Ramos (cell line): Measurements from ENCODE around the gene RAET1L.
"Not testable (repeated sequence)": the region's sequence is repeated elsewhere in the genome, so short reads cannot be mapped to it uniquely, and the experiment has no call there.

ENCODE experiments used
- in situ Hi-C: fragments of 300-500 bp; cut with MboI; formaldehyde crosslinking; loops from one replicate; pipeline ENCODE4 v1.14.3; 2022; ENCODE audit warnings: low sequenced_read_pairs; ENCODE audit not compliant: unreplicated experiment

Gene RAET1L, protein sequence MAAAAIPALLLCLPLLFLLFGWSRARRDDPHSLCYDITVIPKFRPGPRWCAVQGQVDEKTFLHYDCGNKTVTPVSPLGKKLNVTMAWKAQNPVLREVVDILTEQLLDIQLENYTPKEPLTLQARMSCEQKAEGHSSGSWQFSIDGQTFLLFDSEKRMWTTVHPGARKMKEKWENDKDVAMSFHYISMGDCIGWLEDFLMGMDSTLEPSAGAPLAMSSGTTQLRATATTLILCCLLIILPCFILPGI

DNA sequence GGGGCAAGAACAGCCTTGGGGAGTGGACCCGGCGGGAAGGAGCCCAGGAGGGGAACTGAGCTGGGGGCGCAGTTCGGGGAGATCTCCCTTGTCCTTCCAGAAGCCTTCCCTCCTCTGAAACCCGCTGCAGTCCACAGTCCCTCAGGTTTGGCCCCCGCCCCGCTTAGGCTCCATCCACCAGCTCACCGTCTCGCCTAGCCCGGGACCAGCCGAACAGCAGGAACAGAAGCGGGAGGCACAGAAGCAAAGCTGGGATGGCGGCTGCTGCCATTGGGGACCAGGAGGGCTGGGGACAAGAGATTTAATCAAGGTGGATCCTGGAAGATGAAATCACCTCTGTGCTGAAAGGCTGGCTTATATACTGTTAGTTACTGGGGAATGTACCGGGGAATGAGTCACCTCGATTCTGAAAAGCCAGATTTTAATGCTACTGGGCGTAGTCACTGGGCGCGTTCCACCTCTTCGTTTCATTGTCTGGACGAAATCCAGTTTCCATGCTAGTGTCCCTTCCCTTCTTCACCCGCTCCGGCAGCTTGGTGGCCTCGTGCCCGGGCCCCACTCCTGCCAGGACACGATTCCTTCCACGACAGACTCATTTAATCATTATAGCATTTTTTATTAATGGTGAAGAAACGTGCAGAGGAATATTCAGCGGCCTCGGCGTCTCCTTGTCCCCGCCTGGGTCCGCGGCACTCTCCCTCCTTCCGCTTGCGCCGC is at the start of gene RAET1L:
RAET1L (minus strand) TSS at position 332 of the 717 bp plus-strand sequence; CDS start at position 271, 61 bp downstream.
- in situ Hi-C loops: no loop called here

DNA sequence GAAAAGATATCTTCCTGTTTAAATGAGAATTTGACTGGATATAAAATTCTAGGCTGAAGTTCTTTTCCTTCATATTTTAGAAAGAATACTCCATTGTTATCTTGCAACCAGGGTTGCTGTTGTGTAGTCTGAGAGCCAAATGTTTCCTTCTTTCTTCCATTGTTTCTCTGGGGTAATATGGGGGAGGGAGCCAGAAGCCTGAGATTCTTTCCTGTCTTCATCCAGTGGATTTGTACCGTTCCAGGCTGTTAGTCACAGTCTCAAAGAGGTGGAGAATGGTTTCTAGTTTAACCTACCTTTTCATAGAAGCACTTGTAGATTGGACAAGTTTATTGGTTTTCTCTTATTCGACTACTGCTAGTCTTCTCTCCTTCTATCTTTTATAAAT is 49.7 kb upstream of the RAET1L start:
- in situ Hi-C loops: no loop called here

DNA sequence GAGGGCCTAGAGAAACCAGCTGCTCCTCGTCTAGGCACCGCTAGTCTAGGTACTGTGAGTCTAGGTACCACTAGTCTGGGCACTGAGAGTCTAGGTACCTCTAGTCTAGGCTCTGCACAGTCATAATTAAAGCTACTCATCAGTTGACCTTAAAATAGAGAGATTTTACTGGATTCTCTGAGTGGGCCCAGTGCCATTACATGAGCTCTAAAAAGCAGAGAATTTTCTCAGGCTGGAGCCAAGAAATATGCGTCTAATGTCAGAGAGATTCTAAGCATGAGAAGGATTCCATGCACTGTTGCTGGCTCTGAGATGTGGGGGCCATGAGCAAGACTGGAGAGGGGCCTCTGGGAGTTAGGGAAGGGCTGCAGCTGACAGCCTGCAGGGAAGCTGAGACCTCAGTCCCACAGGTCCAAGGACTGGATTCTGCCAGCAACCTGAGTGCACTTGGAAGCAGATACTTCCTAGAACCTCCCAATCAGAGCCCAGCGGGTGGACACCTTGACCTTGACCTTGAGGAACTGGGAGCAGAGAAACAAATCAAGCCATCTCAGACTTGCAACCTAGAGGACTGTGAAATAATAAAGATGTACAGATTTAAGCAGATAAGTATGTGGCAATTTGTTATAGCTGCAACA is 49.2 kb upstream of the RAET1L start:
- in situ Hi-C loops: loop anchor here (5.0 kb wide), 1 partner anchor 263 kb away; no protein-coding TSS in a partner anchor

DNA sequence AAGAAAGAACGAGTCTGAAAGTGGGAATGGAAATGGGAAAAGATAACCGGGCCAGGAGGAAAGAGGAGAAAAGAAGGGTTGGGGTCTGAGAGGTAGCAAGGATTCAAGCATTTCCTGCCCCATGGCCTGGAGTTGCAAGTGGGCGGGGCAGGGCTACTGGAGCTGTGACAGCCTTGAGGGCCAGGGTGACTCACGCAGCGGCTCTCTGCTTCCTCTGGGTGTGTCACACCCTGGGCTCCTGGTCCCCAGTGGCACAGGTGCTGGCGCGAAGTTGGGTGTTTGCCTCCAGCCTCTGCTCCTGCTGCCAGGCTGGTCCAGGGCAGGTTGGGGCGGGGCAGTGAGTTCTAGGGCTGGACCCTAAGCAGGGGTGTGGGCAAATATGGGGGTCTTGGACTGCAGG is 46.9 kb upstream of the RAET1L start:
- in situ Hi-C loops: loop anchor here (5.0 kb wide), 1 partner anchor 265 kb away; no protein-coding TSS in a partner anchor

DNA sequence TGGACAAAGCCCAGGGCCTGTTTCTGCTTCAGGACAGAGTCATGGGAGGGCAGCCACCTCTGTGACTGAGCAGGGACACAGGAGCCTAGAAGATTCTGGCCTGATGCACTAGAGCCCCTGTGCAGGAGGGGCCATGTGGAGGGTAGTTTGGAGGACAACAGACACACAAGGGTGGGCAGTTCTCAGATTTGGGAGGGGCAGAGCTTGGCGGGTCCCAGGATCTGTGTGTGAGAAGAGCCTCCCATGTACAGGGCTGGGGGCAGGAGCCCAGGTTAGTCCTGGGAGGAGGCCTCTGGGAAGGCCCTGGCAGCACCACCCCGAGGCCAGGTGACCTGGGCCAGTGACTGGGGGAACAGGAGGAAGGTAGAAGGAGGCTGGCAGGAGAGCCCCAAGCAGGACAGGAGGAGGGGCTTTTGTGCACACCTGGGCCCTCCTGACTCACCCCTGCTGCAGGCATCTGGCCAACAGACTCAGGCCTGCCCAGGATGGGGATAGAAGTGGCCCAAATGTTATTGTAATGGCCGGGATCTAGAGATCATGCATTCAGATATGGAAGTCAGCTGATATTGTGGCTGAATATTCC is 45.0 kb upstream of the RAET1L start:
- in situ Hi-C loops: loop anchor here (5.0 kb wide), 1 partner anchor 267 kb away; no protein-coding TSS in a partner anchor

DNA sequence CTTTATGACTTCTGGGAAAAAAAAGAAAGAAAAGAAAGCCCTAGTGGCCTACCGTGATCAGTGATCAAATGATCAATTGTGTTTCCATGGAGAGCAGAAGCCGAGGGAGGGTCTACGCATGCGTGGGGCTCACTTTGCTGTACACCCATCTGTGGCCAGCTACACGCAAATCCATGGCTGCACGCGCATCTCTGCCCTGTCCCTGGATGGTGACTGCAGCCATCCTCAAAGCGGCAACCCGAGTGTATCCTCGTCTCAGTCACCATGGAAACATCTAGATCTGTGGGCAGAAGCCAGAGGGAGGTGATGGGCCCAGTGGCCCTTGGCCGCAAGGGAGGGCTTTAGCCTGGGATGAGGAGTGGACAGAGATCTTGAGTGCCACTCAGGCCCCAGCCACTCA is 44.4 kb upstream of the RAET1L start:
- in situ Hi-C loops: loop anchor here (5.0 kb wide), 1 partner anchor 268 kb away; no protein-coding TSS in a partner anchor

DNA sequence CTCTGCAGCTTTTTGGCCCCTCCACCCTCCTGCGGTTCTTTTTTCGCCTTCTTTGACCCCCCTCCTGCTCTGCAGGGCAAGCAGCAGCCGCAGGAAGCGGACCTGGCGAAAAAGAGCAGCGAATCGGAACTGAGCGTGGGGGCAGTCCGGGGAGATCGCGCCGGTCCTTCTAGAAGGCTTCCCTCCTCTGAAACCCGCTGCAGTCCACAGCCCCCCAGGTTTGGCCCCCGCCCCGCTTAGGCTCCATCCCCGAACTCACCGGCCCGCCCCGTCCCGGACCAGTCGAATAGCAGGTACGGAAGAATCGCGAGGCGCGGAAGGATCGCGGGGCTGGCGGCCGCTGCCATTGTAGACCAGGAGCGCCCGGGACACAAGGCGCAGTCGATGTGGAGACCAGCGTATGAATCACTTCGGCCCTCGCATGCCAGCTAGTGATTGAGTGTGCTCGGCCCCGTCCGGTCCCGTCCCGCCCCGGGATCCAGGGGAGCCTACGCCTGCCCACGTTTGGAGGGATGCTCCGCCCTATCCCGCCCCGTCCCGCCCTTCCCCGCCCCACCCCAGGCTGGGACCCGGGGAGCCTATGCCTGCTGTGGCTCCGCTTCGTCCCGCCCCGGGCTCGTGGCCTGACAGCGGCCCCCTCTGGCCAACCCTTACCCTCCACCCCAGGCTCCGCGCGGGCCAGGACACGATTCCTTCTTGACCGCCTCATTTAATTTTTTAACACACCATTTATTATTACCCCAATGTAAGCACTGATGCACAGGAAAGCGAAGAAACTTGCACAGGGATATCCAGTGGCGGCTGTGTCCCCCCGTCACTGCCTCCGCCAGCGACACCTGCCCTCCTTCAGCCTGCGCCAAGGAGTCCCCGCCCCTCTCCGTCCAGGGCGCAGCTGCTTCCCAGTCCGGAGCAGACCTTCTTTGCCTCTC is 43.7 kb upstream of the RAET1L start, which contains the start of gene ULBP3:
ULBP3 (minus strand) TSS at position 402 of the 929 bp plus-strand sequence; CDS start at position 347, 55 bp downstream.
- in situ Hi-C loops: no loop called here

DNA sequence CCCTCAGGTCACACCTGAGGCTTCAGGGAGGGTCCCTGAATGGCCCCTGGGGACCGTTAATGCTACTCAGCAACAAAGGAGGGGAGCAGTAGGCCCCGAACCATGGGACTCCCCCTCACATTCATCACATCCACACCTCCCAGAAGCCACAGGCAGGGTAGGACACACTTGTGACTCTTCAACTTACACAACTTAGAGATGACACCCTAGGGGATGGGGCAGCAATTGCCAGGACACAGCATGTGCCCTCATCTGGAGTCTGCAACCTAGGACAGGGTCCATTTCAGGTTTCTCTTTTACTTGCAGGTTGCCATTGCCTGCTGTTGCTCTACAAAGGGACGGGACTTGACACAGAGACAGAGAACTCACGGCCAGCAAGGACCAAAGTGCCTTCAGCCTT is 42.8 kb upstream of the RAET1L start:
- in situ Hi-C loops: no loop called here

DNA sequence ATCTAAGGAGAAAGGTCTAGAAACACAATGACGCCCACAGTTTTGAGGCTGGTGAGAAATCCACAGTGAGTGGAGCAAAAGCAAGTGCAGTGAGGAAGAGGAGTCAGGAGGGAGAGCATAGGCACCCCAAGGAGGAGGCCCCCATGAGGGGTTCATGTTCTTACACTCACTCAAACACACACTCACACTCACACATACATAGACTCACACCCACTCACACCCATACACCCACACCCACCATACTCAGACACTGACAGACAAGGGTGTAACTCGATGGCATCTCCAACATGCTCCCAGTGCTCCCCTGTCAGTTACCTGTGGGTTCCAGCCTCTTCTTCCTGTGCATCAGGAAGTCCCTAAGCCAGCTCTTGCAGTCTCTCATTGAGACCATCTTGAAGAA is 39.8 kb upstream of the RAET1L start:
- in situ Hi-C loops: no loop called here

DNA sequence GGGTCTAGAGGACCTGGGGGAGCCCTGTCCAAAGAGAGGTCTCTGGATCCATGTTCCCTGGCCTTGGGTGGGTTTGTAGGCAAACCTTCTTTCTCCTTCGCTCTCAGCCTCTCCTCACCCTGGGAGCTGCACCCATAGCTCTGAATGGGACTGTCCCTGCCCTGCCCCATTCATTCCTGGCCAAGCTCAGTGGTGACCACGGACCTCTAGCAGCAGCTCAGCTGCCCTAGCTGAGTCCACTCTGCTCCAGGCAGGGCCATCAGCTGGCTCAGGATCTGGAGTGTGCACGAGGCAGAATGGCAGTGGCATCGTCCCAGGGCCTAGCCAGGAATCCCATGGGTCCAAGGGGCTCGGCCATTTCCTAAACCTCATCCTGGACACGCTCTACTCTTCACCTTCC is 38.3 kb upstream of the RAET1L start:
- in situ Hi-C loops: no loop called here

DNA sequence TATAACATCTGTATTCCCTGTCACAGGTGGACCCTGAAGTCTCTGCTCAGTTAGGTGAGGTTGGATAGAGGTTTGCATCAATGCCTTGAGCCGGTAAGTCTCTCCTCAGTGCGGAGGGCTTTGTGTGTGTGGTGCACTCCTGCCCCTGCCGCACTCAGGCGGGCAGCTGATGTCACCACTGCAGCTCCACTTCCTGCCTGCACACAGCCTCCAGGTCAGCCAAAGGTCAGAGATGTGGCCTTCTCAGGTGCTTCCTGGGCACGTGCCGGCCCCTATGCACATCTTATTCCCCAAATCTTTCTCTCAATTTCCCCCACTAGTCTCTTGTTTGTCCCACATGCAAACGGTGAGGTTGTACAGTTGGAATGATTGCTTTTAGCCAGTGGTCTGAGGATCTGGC is 34.6 kb upstream of the RAET1L start:
- in situ Hi-C loops: not testable (repeated sequence)

DNA sequence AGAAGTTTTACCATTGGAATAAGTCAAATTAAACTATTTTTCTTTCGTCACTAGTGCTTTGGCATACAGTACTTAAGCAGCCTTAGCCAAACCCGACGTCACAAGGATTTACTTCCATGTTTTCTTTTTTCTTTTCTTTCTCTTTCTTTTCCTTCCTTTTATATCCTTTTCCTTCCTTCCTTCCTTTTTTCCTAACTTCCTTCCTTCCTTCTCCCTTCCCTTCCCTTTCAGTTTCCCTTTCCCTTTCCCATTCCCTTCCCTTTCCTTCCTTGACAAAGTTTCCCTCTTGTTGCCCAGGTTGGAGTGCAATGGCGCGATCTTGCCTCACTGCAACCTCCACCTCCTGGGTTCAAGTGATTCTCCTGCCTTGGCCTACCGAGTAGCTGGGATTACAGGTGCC is 33.7 kb upstream of the RAET1L start:
- in situ Hi-C loops: no loop called here

DNA sequence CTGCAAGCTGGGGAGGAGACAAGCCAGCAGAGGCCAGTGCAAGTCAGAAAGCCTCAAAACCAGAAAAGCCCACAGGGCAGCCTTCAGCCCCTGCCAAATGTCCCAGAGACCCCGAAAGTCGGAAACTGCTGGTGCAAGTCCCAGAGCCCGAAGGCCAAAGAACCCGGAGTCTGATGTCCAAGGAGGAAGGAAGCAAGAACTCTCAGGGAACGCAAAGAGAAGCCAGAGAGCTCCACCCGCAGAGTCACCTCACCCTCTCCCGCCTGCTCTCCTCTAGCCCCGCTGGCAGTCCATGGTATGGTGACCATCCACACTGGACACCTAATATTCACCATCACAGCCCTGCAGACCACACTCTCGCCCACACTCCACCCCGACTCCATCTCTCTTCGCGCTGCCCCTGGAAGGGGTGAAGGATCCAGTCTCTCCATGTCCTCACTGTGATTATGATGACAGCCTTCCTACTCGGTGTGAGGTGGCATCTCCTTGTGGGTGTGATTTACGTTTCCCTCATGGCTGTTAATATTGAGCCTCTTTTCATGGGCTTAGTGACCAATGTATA is 33.0 kb upstream of the RAET1L start:
- in situ Hi-C loops: no loop called here

DNA sequence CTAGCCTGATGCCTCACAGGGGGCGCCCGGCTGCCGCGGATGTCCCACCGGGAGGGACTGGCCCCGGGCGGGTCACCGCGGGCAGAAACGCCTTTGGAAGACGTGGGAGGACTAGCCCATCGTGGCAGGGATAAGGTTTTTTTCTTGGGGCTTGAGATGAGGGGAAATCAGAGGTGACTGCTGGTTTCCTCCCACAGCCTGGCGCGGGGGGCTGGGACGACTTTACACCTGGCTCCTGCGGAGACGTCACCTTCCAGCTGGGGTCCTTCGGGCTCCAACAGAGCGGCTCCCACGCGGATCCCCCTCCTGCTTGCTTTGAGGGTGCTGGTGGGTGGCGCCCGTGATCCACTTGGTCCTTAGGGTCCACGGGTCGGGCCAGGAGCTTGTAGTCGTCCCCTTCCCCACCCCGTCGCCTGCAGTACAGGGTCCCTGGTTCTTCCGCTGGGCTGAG is 32.2 kb upstream of the RAET1L start:
- in situ Hi-C loops: no loop called here

DNA sequence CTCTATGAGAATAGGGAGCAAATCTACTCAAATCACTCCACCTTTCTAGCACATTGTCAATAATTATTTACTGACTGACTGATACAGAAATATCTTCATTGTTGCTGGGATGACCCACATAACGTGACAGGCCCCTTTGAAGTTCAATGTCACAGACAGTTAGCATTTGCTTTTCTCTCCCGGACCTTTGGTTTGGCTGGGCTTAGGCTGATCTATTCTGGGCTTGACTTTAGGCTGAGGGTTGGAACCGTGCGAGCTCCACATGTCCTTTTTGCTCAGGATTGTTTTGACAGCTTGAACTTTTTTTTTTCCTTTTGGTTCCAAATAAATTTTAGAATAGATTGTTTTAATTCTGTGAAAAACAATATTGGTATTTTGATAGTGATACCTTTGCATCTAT is 31.6 kb upstream of the RAET1L start:
- in situ Hi-C loops: no loop called here

DNA sequence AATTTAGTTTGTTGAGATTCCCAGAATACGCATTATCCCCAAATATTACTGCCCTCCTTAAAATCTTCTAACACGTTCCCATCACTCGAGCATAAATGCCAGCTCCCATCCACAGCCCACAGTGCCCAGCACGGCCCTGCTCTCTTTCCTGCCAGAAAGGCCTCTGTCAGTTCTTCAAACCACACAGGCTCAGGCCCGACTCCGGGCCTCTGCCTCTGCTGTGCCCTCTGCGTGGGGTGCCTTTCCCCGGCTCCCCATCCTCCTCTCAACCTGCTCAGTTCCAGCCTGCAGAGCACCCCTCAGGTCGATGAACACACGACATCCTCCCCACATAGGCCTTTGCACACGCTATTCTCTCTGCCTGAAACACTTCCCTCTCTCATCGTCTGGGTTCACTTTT is 30.8 kb upstream of the RAET1L start:
- in situ Hi-C loops: no loop called here

DNA sequence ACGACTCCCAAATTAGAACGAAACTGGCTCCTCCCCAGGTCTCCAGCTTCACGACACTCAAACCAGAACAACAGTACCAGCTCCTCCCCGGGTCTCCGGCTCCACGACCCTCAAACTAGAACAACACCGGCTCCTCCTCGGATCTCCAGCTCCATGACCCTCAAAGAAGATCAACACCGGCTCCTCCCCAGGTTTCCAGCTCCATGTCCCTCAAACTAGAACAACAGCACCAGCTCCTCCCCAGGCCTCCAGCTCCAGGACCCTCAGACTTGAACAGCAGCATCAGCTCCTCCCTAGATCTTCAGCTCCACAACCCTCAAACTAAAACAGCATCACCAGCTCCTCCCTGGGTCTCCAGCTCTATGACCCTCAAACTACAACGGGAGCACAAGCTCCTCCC is 29.8 kb upstream of the RAET1L start:
- in situ Hi-C loops: no loop called here

DNA sequence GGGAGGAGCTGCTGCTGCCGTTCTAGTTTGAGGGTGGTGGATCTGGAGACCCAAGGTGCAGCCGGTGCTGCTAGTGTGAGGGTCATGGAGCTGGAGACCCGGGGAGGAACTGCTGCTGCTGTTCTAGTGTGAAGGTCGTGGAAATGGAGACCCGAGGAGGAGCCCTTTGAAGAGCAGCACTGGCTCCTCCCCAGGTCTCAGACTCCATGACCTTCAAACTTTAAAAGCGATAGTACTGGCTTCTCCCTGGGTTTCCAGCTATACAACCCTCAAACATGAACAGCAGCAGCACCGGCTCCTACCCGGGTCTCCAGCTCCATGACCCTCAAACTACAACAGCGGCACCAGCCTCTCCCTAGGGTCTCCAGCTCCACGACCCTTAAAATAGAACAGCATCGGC is 28.1 kb upstream of the RAET1L start:
- in situ Hi-C loops: no loop called here

DNA sequence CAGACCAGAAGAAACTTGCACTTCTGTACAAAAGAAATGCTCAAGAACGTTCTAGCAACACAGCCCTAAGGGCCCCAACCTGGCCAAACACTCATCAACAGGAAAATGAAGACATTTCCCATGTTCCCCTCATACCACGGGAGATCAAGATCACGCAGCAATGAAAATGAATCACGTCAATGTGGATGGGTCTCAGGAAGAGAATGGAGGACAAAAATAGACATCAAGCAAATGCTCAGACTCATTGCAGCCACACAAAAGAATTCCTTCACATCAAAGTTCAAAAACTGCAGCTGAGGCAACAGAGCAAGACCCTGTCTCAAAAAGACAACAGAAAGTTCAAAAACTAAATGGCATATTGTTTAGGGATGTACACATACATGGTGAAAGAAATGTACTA is 25.5 kb upstream of the RAET1L start:
- in situ Hi-C loops: no loop called here
